CD4-positive, alpha-beta T cell treated with Interferon alpha-2 for 1 hour (primary cell): ENCODE results near the gene PC.
"Not testable (repeated sequence)": the region's sequence is repeated elsewhere in the genome, so short reads cannot be mapped to it uniquely, and the experiment has no call there.

Experiments used
- DNase-seq, 2 donors: peaks; one replicate each; pipeline ENCODE4 v3.0.0-alpha.2; 2020 to 2022

PC gene

GRCh38 chr11:66978229-66978628 is 20.0 kb upstream of the PC start:
- DNase-seq = no peak

DNA sequence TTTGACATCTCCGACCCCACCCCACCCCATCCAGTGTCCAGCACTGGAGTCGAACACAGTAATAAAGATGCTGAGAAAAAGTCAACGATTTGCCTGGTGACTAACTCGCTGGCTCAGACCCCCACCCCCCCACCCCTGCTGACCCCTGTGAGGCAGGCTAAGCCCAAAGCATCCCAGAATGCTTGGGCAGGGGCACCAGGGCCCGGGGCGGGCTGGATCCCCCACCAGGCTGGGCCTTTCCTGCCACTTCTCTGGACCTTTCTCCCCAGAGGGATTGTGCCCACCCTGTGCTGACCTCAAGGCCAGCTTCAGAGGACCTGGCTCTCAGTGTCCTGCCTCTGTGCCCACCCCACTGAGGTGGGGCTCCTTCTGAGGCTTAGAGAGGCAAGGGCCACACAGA is 18.7 kb upstream of the PC start:
- no peak for DNase-seq

DNA sequence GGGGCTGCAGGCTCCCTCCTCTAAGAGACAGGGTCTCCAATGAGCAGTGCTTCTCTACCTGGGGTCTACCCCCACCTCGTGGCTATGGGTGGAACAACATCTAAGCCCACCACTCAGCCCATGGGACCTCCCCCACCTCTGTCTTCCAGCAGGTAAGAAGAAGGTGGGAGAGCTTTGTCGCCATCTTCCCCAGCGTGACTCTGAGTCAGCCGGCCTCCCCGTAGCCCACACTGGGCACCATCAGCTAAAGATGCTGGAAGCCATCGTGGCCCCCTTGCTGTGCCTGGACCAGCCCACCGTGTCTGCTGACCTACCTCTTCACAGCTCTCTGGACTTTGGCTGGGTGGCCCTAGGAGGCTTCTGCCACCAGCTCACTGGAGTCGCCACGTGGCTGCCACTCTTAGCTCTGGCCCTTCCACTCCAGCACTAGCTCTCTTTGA is 17.9 kb upstream of the PC start:
- peak in 1 of 2 donors; percentile 11 for DNase-seq

DNA sequence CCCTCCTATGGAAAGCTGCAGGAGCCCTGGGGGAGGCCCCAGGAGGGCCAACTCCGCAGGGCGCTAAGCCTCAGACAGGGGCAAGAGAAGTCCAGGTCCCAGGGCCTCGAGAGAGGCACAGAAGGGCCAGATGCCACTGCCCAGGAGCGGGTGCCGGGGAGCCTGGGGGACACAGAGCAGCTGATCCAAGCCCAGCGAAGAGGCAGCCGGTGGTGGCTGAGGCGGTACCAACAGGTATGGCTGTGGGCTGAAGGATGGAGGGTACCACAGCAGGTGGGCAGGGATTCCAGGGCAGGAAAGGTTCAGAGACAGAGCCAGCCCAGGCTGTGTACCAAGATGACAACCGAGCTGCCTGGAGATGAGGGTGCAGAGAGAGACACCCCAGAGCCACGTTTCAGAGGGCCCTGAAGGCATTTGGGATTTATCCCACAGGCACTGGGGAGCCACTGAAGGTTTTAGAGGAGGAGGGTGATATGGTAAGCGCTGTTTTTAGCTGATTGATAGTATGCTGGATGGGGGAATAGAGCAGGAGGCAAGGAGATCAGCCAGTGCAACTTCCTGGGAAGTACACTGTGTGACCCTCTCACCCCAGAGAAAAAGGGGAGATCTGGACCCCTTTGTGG is 17.3 kb upstream of the PC start:
- no peak for DNase-seq

DNA sequence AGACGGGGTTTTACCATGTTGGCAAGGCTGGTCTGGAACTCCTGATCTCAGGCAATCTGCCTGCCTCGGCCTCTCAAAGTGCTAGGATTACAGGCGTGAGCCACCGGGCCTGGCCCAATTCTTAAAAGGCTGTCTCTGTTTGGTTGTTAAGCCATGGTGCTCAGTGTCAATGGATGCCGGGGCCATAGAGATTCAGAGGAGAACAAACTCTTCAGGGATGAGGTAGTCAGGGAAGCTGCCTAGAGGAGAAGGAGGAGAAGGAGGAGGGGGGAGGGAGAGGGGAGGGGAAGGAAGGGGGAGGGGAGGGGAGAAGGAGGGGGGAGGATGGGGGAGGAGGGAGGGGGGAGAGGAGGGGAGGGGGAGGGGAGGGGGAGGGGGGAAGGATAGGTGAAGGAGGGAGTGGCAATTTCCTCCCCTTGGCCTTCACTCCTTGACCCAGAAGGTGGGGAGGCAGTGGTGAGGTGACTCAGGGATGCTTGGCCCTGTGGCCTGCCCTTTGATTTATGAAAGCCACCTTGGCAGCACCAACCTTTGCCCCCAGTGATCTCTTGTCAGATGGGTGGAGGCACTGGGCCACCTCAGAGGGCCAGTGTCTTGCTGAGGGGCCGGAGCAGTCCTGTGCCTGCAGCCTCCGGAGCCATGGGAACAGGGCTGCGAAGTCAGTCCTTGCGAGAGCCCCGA is 16.7 kb upstream of the PC start, which contains the start of gene C11orf86:
TSS of gene C11orf86 (plus strand) at position 581 of the 681 bp plus-strand sequence. CDS start at position 640, 59 bp downstream.
- DNase-seq = no peak

DNA sequence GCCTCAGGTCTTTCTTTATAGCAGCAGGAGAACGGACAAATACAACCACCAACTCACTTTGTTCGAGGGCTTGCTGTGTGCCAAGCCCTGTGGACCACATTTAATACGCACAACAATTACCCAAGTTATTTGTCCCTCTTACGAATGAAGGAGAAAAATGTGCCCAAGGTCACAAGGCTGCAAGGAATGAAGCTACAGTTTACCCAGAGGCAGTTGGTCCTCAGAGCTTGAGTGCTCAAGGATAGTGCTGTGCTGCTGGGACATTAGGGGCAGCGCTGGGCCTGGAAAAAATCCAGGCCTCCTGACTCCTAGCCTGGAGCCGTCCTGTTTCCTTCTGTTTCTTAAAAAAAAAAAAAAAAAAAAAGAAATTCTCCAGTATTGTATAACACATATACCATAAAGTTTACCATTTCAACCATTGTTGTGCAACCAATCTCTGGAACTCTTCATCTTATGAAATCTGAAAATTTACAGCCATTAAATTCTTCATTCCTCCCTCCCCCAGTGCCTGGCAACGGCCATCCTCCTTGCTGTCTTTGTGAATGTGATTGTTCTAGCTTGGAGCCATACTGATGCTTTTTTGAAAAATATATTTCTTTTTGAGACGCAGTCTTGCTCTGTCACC is 15.9 kb upstream of the PC start:
- DNase-seq = no peak

DNA sequence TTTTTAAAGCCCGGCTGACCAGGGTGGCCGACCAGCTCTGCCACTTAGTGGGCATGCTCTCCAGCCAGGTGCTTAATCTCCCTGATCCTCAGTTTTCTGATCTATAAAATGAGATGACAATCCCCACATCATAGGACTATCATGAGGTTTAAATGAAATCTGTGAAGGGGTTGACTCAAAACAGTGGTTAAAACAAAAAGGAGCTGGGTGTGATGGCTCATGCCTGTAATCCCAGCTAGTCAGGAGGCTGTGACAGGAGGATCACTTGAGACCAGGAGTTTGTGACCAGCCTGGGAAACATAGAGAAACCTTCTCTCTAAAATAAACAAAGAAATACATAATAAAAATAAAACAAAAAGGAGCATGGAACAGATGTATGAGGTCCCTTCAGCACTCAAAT is 13.3 kb upstream of the PC start:
- no peak for DNase-seq

DNA sequence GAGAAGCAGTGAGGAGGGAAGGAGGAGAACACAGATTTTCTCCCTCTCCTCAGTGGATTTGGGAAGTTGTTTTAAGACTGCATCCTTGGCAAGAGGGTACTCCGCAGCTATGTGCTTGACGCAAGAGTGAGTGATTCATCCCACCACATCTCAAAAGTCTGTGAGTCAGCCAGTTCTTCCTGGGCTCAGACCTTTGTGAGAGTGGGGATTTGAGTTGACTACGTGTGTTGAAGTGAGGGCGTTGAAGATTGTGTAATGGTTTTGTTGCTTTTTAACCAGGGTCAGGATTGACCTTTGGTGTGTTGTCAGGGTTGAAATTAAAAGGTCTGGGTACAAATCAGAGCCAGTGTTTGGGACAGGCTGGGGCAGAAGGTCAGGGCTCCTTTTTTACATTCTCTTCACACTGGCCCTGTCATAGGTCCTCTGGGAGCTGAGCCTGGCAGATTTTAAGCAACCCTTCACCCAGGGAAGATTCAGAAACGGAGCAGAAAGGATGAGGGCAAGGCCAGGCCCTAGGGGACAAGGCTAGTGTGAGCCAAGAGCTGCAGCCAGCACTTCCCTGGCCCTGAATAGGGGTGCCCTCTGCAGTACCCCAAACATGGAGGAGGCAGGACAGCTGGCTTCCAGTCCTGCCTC is 12.7 kb upstream of the PC start:
- peak in 1 of 2 donors; percentile 62 for DNase-seq

DNA sequence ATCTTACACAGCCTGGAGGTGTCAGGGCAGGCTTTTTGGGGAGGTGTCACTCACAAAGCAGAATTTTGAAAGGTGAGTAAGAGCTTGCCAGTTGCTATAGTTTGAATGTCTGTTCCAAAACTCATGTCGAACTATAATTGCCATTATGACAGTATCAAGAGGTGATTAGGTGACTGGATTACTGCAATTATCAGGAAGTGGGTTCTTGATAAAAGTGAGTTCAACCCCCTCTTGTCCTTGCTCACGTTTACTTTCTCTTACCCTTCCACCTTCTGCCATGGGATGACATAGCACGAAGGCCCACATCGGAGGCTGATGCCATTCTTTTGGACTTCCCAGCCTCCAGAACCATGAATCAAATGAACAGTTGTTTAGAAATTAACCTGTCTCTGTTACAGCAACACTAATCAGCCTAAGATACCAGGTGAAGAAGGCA is 12.2 kb upstream of the PC start:
- DNase-seq = no peak

DNA sequence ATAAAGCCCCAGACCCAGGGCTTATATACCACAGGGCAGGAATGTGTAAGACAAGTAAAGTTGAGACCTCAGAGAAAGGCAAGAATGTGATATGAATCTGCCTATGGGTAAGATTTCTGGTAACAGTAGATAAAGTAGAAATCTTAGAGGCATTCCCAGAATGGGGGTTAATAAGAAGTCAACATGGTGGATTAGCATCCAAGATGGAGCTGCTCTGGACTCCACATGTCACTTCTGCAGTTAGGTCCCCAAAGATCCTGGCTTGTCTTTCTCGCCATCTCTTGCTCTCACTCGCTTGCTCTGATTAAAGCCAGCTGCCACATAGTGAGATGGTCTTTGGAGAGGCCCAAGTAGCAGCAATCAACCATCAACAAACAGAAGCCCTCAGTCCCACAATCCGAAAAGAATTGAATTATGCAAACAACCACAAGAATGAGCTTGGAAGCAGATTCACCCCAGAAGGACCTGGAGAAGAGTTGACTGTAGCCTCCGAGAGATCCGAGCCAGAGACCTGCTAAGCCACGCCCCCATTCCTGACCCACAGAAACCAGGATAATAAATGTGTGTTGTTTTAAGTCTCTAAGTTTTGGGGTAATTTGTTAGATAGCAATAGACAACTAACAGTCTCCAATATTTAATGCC is 11.5 kb upstream of the PC start:
- no peak for DNase-seq

DNA sequence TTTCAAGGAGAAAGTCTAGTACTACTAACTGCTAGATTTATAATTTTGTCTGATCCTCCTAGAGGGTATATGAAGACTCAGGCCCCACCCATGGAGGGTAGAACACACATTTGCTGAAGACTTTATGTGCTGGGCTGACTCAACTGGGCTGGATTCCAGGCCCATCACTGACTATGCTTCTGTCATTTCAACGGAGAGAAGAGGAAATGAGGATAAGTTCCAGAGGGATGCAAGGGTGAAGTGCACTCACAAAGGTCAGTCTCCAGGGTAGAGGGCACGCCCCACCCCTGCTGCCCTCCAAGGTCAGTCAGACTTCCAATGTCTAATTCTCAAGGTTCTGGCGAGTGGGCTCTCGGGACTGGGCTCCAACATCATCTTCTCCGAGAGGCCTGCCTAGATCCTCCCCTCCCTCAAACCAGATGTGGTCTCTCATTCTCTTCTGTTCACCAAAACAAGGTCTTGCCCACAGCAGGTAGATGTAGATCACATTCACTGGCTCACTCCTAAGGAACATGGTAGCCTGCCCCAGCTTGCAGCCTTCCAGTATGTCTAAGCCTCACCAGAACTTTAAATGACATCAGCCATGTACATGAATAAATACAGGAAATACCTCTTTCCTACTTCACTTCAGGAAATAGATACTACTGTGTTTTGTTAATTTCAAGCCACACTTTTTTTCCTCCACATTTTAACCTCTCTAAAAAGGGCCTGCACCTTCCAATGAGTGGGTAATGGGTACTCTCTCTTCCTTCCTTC is 9.7 kb upstream of the PC start:
- DNase-seq = no peak

GRCh38 chr11:66966351-66966750 is 8.2 kb upstream of the PC start:
- DNase-seq = no peak

DNA sequence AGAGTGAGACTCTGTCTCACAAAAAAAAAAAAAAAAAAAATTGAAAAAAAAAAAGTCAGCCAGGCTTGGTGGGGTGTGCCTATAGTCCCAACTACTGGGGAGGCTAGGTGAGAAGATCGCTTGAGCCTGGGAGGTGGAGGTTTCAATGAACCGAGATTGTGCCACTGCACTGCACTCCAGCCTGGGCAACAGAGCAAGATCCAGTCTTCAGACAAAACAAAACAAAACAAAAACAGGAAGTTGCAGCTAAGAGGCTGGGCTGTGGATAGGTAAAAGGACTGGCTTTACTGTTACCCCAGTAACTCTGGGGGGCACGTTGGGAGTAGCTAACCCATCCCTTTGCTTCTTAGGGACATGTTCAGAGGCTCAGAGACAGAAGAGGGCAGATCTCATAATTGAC is 6.3 kb upstream of the PC start:
- DNase-seq = no peak

GRCh38 chr11:66962801-66963200 is 4.6 kb upstream of the PC start:
- no peak for DNase-seq

DNA sequence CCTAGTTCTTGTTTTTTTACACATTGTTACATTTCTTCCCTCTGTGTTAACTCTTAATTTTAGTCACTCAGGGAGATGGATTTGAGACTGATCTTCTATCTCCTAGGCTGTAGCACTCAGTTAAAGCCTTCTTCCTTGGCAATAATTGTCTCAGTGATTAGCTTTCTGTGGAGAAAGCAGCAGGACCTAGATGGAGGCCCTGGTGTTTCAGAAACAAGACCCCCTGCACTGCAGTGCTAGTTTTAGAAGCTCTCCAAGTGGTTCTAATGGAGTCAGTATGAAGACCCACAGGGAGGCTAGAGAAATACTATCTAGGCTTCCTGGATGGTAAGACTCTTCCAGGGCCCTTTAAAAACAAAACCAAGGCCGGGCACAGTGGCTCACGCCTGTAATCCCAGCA is 4.1 kb upstream of the PC start:
- DNase-seq = no peak

- not testable (repeated sequence) for DNase-seq
These were observed 3.6 kb upstream of the PC start for GRCh38 chr11:66961691-66962213.

- no peak for DNase-seq
These were observed 732 bp upstream of the PC start for GRCh38 chr11:66958956-66959274.

- no peak for DNase-seq
These were observed 282 bp downstream of the PC start for GRCh38 chr11:66957971-66958231.

DNA sequence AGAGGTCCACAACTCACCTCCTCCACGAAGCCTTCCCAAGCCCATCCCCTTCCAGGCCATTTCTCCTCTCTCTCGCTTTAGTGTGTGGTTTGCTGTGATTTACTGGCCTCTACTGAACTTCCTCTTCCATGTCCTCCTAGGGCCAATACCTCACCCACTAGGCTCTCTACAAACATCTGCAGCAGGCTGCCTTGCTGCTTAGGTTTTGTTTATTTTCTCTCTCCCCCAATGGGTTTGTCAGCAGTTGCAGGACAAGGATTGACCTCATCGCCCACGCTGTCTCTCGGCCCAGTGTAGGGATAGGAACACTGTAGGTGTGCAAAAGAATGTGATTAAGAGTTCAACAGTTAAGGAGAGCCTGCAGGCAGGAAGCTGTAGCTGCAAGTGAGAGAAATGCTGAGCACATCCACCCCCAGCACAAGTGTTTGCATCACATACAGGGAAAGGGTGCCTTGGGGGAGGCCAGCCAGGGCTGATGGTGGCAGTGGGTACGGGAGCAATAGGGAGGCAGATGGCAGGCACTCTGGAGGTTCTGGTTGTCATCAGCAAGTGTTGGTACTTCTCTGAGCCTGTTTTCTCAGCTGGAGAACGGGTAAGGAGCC is 1.4 kb downstream of the PC start:
- no peak for DNase-seq

- DNase-seq = no peak
These were observed 4.9 kb downstream of the PC start for GRCh38 chr11:66953081-66953833.

DNA sequence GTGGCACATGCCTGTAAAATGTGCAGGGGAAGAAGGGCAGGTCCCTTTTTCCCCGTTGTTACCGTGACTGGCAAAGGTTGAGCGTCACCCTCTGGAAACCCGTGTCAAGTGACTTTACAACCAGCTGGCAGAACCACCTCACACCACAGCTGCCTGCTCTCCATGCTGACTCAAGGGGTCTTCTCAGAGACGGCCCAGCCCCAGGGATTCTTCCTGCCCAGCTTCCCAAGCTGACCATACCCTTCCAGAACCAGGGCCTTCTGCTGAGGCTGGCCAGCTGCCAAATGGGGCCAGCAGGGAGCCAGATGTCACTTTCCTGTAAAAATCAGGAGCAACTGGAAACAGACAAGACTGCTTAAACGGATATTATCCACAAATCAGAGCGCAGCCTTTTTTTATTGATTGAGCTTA is 6.3 kb downstream of the PC start:
- no peak for DNase-seq
